H1 (cell line): ENCODE results near the gene DPYD.

Source experiments
- ASH2L ChIP-seq: fragments of 200-600, 300-600 bp; sonication (generic); IDR thresholded peaks from one replicate; pipeline ENCODE4 v1.7.1; 2017; ENCODE audit warnings: low read length
- BACH1 ChIP-seq: IDR thresholded peaks from 2 replicates; pipeline ENCODE4 v1.6.1; 2012; ENCODE audit warnings: low read length, improper control_type of control experiment
- BRCA1 ChIP-seq: IDR thresholded peaks from 2 replicates; pipeline ENCODE4 v1.6.1; 2012; ENCODE audit warnings: low read depth, low read length, improper control_type of control experiment
- CBX5 ChIP-seq: fragments of 300-800, 300-1000 bp; sonication (generic); IDR thresholded peaks from 2 replicates; pipeline ENCODE4 v1.7.1; 2016; ENCODE audit warnings: antibody characterized with exemption, low read length, low read depth
- CEBPB ChIP-seq: IDR thresholded peaks from 2 replicates; pipeline ENCODE4 v1.6.1; 2012; ENCODE audit warnings: low read depth, low read length
- CHD1 ChIP-seq: IDR thresholded peaks from 2 replicates; pipeline ENCODE4 v1.6.1; 2012; ENCODE audit warnings: low read depth, low read length, improper control_type of control experiment
- HDAC2 ChIP-seq, 2 experiments: fragments of 300-600 bp in 1 of 2; sonication (generic) in 1 of 2; IDR thresholded peaks; 2 replicates each; pipeline ENCODE4 v1.6.1; 2011 to 2012; ENCODE audit warnings: low read depth in 2 of 2, low read length in 2 of 2, mild to moderate bottlenecking in 2 of 2, moderate library complexity in 2 of 2, borderline replicate concordance in 1 of 2, inconsistent platforms in 1 of 2
- KDM5A ChIP-seq: fragments of 200-600 bp; IDR thresholded peaks from 2 replicates; pipeline ENCODE4 v1.7.1; 2012; ENCODE audit warnings: mild to moderate bottlenecking, low read length, inconsistent platforms, mixed read lengths
- POLR2A ChIP-seq, 2 experiments: IDR thresholded peaks; 1 replicate in 1 of 2; 2 replicates in 1 of 2; pipeline ENCODE4 v1.6.1; 2011; ENCODE audit warnings: low read depth in 2 of 2, low read length in 2 of 2, mild to moderate bottlenecking in 2 of 2; ENCODE audit errors: control extremely low read depth in 1 of 2
- POLR2AphosphoS5 ChIP-seq: IDR thresholded peaks from 2 replicates; pipeline ENCODE4 v1.6.1; 2011; ENCODE audit warnings: low read depth, low read length
- SIN3A ChIP-seq, 2 experiments: IDR thresholded peaks in 1 of 2; conservative IDR thresholded peaks in 1 of 2; 2 replicates each; pipeline ENCODE4 v1.6.1; 2011 to 2012; ENCODE audit warnings: low read length in 2 of 2, improper control_type of control experiment in 1 of 2, low read depth in 1 of 2, mild to moderate bottlenecking in 1 of 2
- TF ChIP-seq, protein P1 (sequence below), 3 experiments: IDR thresholded peaks; 1 replicate in 2 of 3; 2 replicates in 1 of 3; pipeline versions ENCODE4 v1.5.1 to v1.6.1; 2011; ENCODE audit warnings: low read length in 3 of 3, mild to moderate bottlenecking in 3 of 3, inconsistent platforms in 2 of 3, low read depth in 1 of 3, moderate library complexity in 1 of 3; ENCODE audit not compliant: insufficient read depth in 1 of 3; ENCODE audit errors: control extremely low read depth in 1 of 3

DNA sequence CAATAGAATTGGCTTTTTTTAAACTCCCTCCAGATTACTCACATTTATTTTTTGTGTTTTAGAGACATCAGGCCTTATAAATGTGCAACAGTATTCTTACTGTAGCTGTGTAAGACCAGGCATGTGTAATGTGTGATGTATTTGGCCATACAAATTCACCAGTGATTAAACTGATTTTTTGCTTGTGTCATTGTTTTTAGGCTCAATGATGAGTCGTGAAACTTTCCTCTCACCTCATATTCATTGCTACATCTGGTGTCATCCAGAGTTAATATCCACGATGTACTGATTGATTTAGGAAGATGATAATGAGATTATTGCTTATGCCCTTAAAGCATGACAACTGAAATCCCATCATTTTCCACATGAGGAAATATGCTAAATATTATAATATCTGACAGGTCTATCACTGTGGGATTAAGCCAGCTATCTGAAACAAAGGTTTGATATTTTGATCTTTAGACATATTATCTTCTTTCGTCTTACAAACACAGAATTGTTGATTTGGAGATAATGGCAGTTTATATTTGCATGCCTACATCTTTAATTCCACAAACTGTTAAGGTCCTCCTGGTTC is 711.4 kb downstream of the DPYD start:
- no peak for TF ChIP-seq CEBPB
- TF ChIP-seq, protein P1, sequence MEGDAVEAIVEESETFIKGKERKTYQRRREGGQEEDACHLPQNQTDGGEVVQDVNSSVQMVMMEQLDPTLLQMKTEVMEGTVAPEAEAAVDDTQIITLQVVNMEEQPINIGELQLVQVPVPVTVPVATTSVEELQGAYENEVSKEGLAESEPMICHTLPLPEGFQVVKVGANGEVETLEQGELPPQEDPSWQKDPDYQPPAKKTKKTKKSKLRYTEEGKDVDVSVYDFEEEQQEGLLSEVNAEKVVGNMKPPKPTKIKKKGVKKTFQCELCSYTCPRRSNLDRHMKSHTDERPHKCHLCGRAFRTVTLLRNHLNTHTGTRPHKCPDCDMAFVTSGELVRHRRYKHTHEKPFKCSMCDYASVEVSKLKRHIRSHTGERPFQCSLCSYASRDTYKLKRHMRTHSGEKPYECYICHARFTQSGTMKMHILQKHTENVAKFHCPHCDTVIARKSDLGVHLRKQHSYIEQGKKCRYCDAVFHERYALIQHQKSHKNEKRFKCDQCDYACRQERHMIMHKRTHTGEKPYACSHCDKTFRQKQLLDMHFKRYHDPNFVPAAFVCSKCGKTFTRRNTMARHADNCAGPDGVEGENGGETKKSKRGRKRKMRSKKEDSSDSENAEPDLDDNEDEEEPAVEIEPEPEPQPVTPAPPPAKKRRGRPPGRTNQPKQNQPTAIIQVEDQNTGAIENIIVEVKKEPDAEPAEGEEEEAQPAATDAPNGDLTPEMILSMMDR (IDR thresholded peaks at IDR 0.05; ENCODE audit: control extremely low read depth in 1 of 3, insufficient read depth in 1 of 3, low read depth in 1 of 3, low read length in 3 of 3), result no peak
- no peak for TF ChIP-seq BRCA1
- no peak for TF ChIP-seq ASH2L
- no peak for TF ChIP-seq POLR2AphosphoS5
- no peak for TF ChIP-seq CBX5
- TF ChIP-seq BACH1, result no peak
- TF ChIP-seq HDAC2 (IDR thresholded peaks at IDR 0.05; ENCODE audit: borderline replicate concordance in 1 of 2, low read depth in 2 of 2, low read length in 2 of 2), result no peak
- TF ChIP-seq SIN3A (conservative IDR thresholded peaks at IDR 0.05 in 1 of 2, IDR thresholded peaks at IDR 0.05 in 1 of 2; ENCODE audit: low read depth in 1 of 2, low read length in 2 of 2), result no peak
- no peak for TF ChIP-seq POLR2A (IDR thresholded peaks at IDR 0.05; ENCODE audit: control extremely low read depth in 1 of 2, low read depth in 2 of 2, low read length in 2 of 2)
- no peak for TF ChIP-seq CHD1
- TF ChIP-seq KDM5A, result no peak
